ENCODE results near the gene COL4A1.
"Not testable (repeated sequence)": the region's sequence is repeated elsewhere in the genome, so short reads cannot be mapped to it uniquely, and the experiment has no call there.

- TF ChIP-seq CTCF, POLR2A (IDR thresholded peaks at IDR 0.05): not testable (repeated sequence)
Observed at GRCh38 chr13:110313261-110313660, 6.3 kb upstream of the COL4A1 start.
